Right cardiac atrium (tissue), 5 donors: Measurements from ENCODE around the gene RSF1. TPM values are rescaled to one million over a fixed set of nuclear protein-coding genes. Genes with fewer than 3 reads are reported as not detected.

Experiments
- ATAC-seq, 2 donors: fragments of 200-7000 bp; cut with Tn5 transposase; one replicate each; pipeline versions ENCODE4 v1.8.0 to v1.9.1; 2020; ENCODE audit warnings: moderate library complexity in 2 of 2, mild to moderate bottlenecking in 1 of 2
- DNase-seq, 3 donors: peaks; one replicate each; pipeline ENCODE4 v3.0.0-alpha.2; 2020
- H3K27ac ChIP-seq: one replicate; pipeline ENCODE4 v1.5.1; 2013; ENCODE audit warnings: mild to moderate bottlenecking, low read length, control low read depth, moderate library complexity
- H3K27me3 ChIP-seq: one replicate; pipeline ENCODE4 v1.6.1; 2013; ENCODE audit not compliant: control insufficient read depth, insufficient read depth
- H3K4me1 ChIP-seq: one replicate; pipeline ENCODE4 v1.6.1; 2013; ENCODE audit warnings: low read length; ENCODE audit not compliant: control insufficient read depth, insufficient read depth
- H3K4me3 ChIP-seq: one replicate; pipeline ENCODE4 v1.5.1; 2013; ENCODE audit warnings: low read length, control low read depth
- H3K9me3 ChIP-seq: one replicate; pipeline ENCODE4 v1.6.1; 2013; ENCODE audit warnings: low read length; ENCODE audit not compliant: control insufficient read depth
- WGBS: extraction: QIAGEN DNeasy Blood & Tissue Kit; methylation state at CpG from one replicate; pipeline ENCODE4 v1.1.7; 2013; 5-methylcytosine and 5-hydroxymethylcytosine counted together
- intact Hi-C, 4 donors: fragments of 100-400 bp; cut with DNase I; formaldehyde crosslinking; loops; one replicate each; pipeline versions ENCODE4 v1.11.0 to v1.14.0; 2022 to 2023
- polyA plus RNA-seq: library from polyadenylated mRNA; stranded (reverse); fragments of 200-250 nt; gene quantifications from one replicate; pipeline ENCODE4 v1.2.3, GENCODE V29; 2013
- total RNA-seq, 4 donors: library from RNA; stranded (reverse); fragmentation: NEBNext Ultra II Directional; extraction: Animal tissue kit (Norgen Biotek cat#: 25700); gene quantifications; one replicate each; pipeline ENCODE4 v1.2.1, GENCODE V29; 2021
- donor health status: healthy with polysubstance abuse.
- donor health status: DM: no; HTN: yes; CAD: no.
- donor health status: DM: no; HTN: no; CAD: no.
- donor health status: DM: no; HTN: yes; CAD: no; lungs with severe emphysema.
- donor health status: DM: yes; HTN: yes; CAD: no.

RSF1 gene
- total and polyA plus RNA-seq, 5 donors = 11.0 to 53.1 (median 46.0) TPM

DNA sequence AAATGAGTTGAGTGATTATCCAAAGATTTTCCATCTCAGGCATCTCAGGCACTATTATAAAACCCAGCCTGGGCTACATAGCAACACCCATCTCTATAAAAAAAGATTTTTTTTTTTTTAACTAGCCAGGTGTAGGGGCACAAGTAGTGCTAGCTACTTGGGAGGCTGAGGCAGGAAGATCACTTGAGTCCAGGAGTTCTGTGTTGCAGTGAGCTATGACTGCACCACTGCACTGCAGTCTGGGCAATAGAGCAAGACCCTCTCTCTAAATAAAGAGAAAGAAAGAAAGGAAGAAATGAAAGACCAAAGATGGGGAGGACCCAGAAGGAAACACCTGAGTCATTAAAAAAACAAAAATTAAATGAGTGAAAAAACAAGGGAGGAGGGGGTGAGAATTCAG is 14.1 kb downstream of the RSF1 start:
- Histone ChIP-seq H3K9me3 (no peaks in the 10 kb centered on the region), H3K4me1 (no peaks in the 10 kb centered on the region), H3K27me3 (no peaks in the 10 kb centered on the region), H3K4me3 (no peak overlapping the region), H3K27ac (no peak overlapping the region)
- intact Hi-C loops = no loop called here
- ATAC-seq (no peak), DNase-seq (no peak)

DNA sequence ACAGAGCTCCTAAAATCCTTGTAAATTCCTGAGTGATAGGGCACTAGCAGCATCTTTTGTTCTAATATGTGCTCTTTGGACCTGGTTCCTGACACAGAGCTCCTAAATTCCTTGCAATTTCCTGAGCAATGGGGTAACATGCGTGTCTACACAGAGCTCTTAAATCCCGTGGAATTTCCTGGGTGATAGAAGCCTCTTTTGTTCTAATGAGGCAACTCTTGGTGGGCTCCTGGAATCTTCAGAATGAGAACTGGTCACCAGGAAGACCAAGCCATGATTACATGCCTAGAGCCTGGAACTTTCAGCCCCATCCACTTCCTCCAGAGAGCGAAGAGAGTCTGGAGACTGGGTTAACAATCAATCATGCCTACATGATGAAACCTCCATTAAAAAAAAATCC is 19.0 kb downstream of the RSF1 start:
- intact Hi-C loops = no loop called here
- H3K4me1 ChIP-seq = peaks cover 2% of the 10 kb centered on the region

DNA sequence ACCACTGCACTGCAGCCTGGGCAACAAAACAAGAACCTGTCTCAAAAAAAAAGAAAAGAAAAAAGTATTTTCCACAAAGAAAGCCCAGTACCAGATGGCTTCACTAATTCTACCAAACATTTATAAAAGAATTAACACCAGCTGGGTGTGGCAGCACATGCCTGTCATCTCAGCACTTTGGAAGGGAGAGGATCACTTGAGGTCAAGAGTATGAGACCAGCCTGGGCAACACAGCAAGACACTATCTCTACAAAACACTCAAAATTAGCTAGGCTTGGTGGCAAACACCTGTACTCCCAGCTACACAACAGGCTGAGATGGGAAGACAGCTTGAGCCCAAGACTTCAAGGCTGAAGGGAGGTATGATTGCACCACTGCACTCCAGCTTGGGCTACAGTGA is 20.1 kb downstream of the RSF1 start:
- Histone ChIP-seq H3K4me3 (no peak overlapping the region), H3K27ac (no peak overlapping the region), H3K9me3 (no peaks in the 10 kb centered on the region), H3K4me1 (peaks cover 2% of the 10 kb centered on the region), H3K27me3 (no peaks in the 10 kb centered on the region)
- intact Hi-C loops = no loop called here
- DNase-seq (no peak), ATAC-seq (no peak)

More for the DNA sequence above, 19.0 kb downstream of the RSF1 start:
- DNase-seq (no peak), ATAC-seq (no peak)
- H3K9me3 ChIP-seq = no peaks in the 10 kb centered on the region
- no peak overlapping the region for H3K27ac ChIP-seq
- H3K27me3 ChIP-seq = no peaks in the 10 kb centered on the region
- no peak overlapping the region for H3K4me3 ChIP-seq
- 66% methylated on average over 3 of the region's 3 CpGs for WGBS

DNA sequence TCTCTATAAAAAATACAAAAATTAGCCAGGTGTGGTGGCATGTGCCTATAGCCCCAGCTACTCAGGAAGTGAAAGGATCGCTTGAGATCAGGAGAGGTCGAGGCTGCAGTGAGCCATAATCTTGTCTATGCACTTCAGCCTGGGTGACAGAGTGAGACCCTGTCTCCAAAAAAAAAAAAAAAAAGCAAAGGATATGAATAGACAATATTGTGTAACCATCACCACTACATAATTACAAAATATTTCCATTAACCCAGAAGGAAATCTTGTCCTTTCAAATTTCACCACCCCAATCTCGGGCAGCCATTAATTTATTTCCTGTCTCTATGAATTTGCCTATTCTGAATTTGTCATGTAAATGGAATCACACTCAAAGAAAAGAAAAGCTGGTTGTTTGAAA is 21.2 kb downstream of the RSF1 start:
- Histone ChIP-seq H3K27me3 (no peaks in the 10 kb centered on the region), H3K4me3 (no peak overlapping the region), H3K27ac (no peak overlapping the region), H3K4me1 (peaks cover 2% of the 10 kb centered on the region), H3K9me3 (no peaks in the 10 kb centered on the region)
- whole genome bisulfite sequencing = 51% methylated on average over 3 of the region's 3 CpGs
- peak; percentile 38 to 49 for ATAC-seq
- DNase-seq = no peak
- intact Hi-C loops = no loop called here

DNA sequence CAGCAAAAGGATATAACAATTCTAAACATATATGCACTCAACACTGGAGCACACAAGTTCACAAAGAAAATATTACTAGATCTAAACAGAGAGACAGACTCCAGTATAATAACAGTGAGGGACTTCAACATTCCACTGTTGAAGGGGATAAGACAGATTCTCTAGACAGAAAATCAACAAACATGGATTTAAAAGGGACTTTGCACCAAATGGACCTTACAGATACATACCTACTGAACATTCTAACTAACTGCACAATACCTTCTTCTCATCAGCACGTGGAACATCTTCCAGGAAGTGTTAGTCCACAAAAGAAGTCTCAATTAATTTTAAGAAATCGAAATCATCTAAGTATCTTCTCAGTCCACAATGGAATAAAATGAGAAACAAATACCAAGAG is 26.6 kb downstream of the RSF1 start:
- DNase-seq = no peak
- H3K27ac ChIP-seq = no peak overlapping the region
- H3K9me3 ChIP-seq = no peaks in the 10 kb centered on the region
- WGBS = 94% methylated on average over 2 of the region's 2 CpGs
- intact Hi-C loops = no loop called here
- no peak for ATAC-seq
- H3K27me3 ChIP-seq = no peaks in the 10 kb centered on the region
- peaks cover 5% of the 10 kb centered on the region for H3K4me1 ChIP-seq
- H3K4me3 ChIP-seq = no peak overlapping the region

DNA sequence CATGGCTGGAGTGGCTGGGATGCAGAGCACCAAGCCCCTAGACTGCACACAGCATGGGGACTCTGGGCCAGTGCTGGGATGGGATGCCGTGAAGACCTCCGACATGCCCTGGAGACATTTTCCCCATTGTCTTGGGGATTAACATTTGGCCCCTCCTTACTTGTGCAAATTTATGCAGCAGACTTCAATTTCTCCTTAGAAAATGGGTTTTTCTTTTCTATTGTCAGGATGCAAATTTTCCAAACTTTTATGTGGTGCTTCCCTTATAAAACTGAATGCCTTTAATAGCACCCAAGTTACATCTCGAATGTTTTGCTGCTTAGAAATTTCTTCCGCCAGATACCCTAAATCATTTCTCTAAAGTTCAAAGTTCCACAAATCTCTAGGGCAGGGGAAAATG is 29.2 kb downstream of the RSF1 start:
- intact Hi-C loops = no loop called here
- 96% methylated on average over 4 of the region's 4 CpGs for WGBS
- DNase-seq = no peak
- peaks cover 5% of the 10 kb centered on the region for H3K4me1 ChIP-seq
- H3K27me3 ChIP-seq = no peaks in the 10 kb centered on the region
- H3K27ac ChIP-seq = no peak overlapping the region
- ATAC-seq = no peak
- H3K9me3 ChIP-seq = no peaks in the 10 kb centered on the region
- H3K4me3 ChIP-seq = no peak overlapping the region

DNA sequence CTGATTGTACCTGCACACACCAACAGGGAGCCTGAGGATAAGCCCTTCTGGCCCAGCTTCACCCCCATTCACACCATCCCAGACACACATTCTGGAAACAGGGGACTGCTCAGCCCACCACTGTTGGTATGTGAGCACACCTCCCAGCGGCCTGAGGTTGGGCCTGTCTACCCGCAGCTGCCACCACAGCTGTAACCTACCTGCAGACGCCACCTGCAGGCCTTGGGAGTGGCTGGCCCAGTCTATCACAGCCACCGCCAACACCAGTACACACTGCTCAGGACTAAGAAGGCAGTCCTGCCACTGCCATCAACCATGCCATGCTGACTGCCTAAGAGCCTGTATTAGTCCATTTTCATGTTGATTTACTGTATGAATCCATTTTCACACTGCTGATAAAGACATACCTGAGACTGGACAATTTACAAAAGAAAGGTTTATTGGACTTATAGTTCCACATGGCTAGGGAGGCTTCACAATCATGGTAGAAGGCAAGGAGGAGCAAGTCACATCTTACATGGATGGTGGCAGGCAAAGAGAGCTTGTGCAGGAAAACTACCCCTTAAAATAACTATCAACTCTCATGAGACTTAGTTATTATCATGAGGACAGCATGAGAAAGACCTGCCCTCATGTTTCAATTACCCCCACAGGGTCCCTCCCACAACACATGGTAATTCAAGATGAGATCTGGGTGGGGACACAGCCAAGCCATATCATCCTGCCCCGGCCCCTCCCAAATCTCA is 30.6 kb downstream of the RSF1 start:
- DNase-seq (peak in 1 of 3 donors; percentile 33), ATAC-seq (peak; percentile 38 to 51)
- no peak overlapping the region for H3K27ac ChIP-seq
- no peaks in the 10 kb centered on the region for H3K27me3 ChIP-seq
- H3K4me1 ChIP-seq = peaks cover 5% of the 10 kb centered on the region
- intact Hi-C loops = no loop called here
- no peak overlapping the region for H3K4me3 ChIP-seq
- H3K9me3 ChIP-seq = no peaks in the 10 kb centered on the region
- 98% methylated on average over 5 of the region's 5 CpGs for WGBS

DNA sequence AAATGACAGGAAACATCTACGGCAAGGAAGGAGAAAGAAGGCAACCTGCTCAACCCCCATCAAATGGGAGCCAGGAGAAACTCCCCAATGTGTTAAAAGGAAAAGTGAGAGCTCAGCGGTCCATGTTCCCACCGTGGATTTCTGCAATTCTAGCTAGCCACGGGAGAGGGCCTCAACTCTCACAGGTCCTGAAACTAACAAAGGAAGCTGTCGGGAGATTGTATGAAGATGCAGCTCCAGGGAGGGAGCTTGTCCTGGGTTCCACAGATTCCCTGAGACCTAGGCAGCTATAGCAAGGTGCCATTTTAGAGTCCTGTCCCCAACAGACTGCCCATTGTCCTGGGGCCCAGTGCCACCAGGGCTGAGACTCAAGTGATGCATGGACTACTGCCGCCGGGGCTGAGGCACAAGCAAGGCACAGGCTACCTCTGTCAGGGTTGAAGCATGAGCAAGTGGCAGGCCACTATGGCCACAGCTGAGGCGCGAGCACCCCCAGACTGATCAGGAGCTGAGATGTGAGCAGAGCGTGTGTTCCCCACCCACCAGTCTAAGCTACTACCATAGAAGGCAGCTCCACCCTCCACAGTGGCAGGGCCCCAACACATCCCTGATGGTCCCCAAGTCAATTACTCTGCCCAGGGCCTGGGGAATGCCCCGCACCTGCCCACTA is 31.3 kb downstream of the RSF1 start:
- WGBS = 81% methylated on average over 11 of the region's 11 CpGs
- H3K4me3 ChIP-seq = no peak overlapping the region
- DNase-seq = peak in 1 of 3 donors; percentile 41
- no peak overlapping the region for H3K27ac ChIP-seq
- H3K9me3 ChIP-seq = no peaks in the 10 kb centered on the region
- peaks cover 5% of the 10 kb centered on the region for H3K4me1 ChIP-seq
- intact Hi-C loops = no loop called here
- ATAC-seq = peak; percentile 35 to 48
- H3K27me3 ChIP-seq = no peaks in the 10 kb centered on the region

DNA sequence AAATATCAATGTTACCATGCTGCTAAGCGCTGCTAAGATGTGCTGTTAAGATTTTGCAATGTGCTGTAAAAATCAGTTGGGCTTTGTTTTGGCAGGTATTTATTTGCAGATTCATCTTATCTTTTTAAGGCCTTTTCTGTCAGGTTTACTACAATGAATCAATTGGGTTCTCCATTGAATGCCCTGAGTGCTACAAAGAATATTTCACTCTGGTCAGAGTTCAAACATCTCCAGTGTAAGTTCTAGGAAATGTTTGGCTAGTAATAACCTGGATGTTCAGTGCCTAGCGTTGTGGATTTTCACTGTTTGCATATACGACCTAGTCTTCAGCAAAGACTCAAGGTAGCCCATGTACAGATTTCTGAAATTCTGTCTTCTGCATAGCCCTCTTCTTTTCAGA is 36.0 kb downstream of the RSF1 start:
- H3K9me3 ChIP-seq = no peaks in the 10 kb centered on the region
- intact Hi-C loops = no loop called here
- DNase-seq (no peak), ATAC-seq (no peak)
- 91% methylated on average over 3 of the region's 3 CpGs for WGBS
- no peaks in the 10 kb centered on the region for H3K4me1 ChIP-seq
- no peak overlapping the region for H3K27ac ChIP-seq
- no peak overlapping the region for H3K4me3 ChIP-seq
- no peaks in the 10 kb centered on the region for H3K27me3 ChIP-seq

DNA sequence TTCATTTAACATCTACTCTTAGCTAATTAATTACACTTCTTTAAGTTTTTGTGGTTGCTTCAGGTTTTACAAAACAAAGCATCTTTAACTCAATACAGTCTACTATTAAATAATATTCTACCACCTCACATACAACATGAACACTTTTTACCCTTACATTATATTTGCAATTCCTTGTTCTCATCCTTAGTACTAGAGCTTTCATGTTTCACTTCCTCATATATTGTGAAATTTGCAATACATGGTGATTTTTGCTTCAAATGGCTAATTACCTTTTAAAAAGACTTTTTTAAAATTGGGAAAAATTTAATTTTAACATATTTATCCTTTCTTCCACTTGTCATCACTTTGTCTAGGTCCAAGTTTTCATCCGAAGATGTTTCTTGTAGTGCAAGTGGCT is 37.5 kb downstream of the RSF1 start:
- intact Hi-C loops = no loop called here
- DNase-seq = no peak
- no peak for ATAC-seq
- Histone ChIP-seq H3K4me3 (no peak overlapping the region), H3K9me3 (no peaks in the 10 kb centered on the region), H3K27me3 (no peaks in the 10 kb centered on the region), H3K4me1 (no peaks in the 10 kb centered on the region), H3K27ac (no peak overlapping the region)
- 85% methylated on average over 1 of the region's 1 CpG for WGBS

DNA sequence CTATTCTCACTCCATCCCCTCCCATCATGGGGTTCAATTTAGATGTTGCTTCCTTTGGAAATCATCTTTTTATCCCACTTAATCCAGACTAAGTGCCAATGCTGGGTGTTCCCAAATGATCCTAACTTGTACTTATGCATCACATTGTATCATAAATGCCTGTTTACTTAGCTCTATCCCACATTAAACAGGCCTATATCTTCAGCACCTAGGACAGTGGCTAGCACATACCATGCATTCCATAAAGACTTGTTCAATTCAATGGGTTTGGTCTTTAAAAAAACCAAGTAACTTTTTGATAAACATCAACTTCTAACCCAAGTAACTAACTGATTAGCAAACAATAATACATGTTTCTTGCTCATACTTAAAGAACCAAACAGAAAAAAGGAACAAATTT is 40.6 kb downstream of the RSF1 start:
- no peaks in the 10 kb centered on the region for H3K9me3 ChIP-seq
- H3K27ac ChIP-seq = no peak overlapping the region
- no peak for ATAC-seq
- H3K27me3 ChIP-seq = no peaks in the 10 kb centered on the region
- DNase-seq = no peak
- intact Hi-C loops = no loop called here
- H3K4me1 ChIP-seq = no peaks in the 10 kb centered on the region
- no peak overlapping the region for H3K4me3 ChIP-seq
